Measurements from ENCODE around the gene TMC8. TPM values are rescaled to one million over a fixed set of nuclear protein-coding genes. Genes with fewer than 3 reads are reported as not detected.

TMC8 gene
- total RNA-seq, 1 donor: not detected

- DNase-seq (ENCODE audit: low read depth): no peak
- no peak overlapping the region for H3K4me3 ChIP-seq (ENCODE audit: low read depth, low read length)
- TF ChIP-seq, protein P1, sequence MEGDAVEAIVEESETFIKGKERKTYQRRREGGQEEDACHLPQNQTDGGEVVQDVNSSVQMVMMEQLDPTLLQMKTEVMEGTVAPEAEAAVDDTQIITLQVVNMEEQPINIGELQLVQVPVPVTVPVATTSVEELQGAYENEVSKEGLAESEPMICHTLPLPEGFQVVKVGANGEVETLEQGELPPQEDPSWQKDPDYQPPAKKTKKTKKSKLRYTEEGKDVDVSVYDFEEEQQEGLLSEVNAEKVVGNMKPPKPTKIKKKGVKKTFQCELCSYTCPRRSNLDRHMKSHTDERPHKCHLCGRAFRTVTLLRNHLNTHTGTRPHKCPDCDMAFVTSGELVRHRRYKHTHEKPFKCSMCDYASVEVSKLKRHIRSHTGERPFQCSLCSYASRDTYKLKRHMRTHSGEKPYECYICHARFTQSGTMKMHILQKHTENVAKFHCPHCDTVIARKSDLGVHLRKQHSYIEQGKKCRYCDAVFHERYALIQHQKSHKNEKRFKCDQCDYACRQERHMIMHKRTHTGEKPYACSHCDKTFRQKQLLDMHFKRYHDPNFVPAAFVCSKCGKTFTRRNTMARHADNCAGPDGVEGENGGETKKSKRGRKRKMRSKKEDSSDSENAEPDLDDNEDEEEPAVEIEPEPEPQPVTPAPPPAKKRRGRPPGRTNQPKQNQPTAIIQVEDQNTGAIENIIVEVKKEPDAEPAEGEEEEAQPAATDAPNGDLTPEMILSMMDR (IDR thresholded peaks at IDR 0.05; ENCODE audit: insufficient read depth, low read length): no peak
Measured at GRCh38 chr17:78092794-78093324, 37.7 kb upstream of the TMC8 start.

- TF ChIP-seq, protein P1 (IDR thresholded peaks at IDR 0.05; ENCODE audit: insufficient read depth, low read length): no peak
- DNase-seq (ENCODE audit: low read depth): no peak
- no peak overlapping the region for H3K4me3 ChIP-seq (ENCODE audit: low read depth, low read length)
Measured at GRCh38 chr17:78095035-78095434, 35.5 kb upstream of the TMC8 start.

DNA sequence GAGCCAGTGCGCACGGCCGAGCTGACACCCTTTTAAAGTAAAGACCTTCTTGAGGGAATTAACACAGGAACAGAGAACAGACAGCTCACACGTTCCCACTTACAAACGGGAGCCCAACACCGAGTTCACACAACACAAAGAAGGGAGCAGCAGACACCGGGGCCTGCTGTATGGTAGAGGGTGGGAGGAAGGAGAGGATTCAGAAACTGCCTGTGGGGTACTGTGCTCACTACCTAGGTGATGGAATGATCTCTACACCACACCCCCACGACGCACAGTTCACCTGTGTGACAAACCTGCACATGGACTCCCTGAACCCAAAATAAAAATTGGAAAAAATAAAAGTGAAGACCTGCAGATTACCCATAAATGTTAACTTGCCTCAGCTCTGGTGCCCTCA is 34.5 kb upstream of the TMC8 start:
- TF ChIP-seq, protein P1 (IDR thresholded peaks at IDR 0.05; ENCODE audit: insufficient read depth, low read length): no peak
- DNase-seq (ENCODE audit: low read depth): no peak
- H3K4me3 ChIP-seq (ENCODE audit: low read depth, low read length): no peak overlapping the region

- no peak for DNase-seq (ENCODE audit: low read depth)
- no peak overlapping the region for H3K4me3 ChIP-seq (ENCODE audit: low read depth, low read length)
- TF ChIP-seq, protein P1 (IDR thresholded peaks at IDR 0.05; ENCODE audit: insufficient read depth, low read length): no peak
Measured at GRCh38 chr17:78101112-78101511, 29.5 kb upstream of the TMC8 start.

DNA sequence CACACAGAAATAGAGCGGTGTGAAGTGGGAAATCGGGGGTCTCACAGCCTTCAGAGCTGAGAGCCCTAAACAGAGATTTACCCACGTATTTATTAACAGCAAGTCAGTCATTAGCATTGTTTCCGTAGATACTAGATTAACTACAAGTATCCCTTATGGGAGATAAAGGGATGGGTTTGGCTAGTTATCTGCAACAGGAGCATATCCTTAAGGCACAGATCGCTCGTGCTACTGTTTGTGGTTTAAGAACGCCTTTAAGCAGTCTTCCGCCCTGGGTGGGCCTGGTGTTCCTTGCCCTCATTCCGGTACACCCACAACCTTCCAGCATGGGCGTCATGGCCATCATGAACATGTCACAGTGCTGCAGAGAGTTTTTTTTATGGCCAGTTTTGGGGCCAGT is 29.0 kb upstream of the TMC8 start:
- TF ChIP-seq, protein P1 (IDR thresholded peaks at IDR 0.05; ENCODE audit: insufficient read depth, low read length): no peak
- H3K4me3 ChIP-seq (ENCODE audit: low read depth, low read length): no peak overlapping the region
- no peak for DNase-seq (ENCODE audit: low read depth)

- no peak for DNase-seq (ENCODE audit: low read depth)
- no peak overlapping the region for H3K4me3 ChIP-seq (ENCODE audit: low read depth, low read length)
- TF ChIP-seq, protein P1 (IDR thresholded peaks at IDR 0.05; ENCODE audit: insufficient read depth, low read length): no peak
Measured at GRCh38 chr17:78103311-78103710, 27.3 kb upstream of the TMC8 start.

DNA sequence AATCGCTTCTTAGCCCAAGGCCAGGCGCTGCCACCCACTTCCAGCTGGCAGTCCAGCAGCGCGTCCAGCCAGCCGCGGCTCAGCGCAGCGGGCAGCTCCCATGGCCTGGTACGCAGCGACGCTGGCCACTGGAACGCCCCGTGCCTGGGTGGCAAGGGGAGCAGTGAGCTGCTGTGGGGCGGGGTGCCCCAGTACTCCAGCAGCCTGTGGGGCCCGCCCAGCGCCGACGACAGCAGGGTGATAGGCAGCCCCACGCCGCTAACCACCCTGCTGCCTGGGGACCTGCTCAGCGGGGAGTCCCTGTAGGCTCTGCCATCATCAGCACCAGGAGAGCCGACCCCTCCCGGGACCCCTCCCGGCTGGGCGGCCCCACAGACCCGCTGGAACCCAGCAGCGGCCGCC is 26.0 kb upstream of the TMC8 start:
- DNase-seq (ENCODE audit: low read depth): no peak
- TF ChIP-seq, protein P1 (IDR thresholded peaks at IDR 0.05; ENCODE audit: insufficient read depth, low read length): no peak
- no peak overlapping the region for H3K4me3 ChIP-seq (ENCODE audit: low read depth, low read length)
